Endothelial cell of umbilical vein (primary cell): ENCODE measurements around the gene TMPRSS6. TPM values are rescaled to one million over a fixed set of nuclear protein-coding genes. Genes with fewer than 3 reads are reported as not detected.

Source experiments
- BruUV-seq: library from RNA; stranded (reverse); fragments of 400-500 nt; replicated peaks from 2 replicates; lab custom pipeline; 2021; lab: Mats Ljungman, UMichigan
- CTCF ChIA-PET: fragments of 300-600, 350-600 bp; sonication (Branson Sonifier 250); formaldehyde crosslinking; loops from one replicate; lab custom pipeline; 2021; ENCODE audit warnings: antibody characterized with exemption, inconsistent platforms; lab: Charles Lee
- POLR2A ChIA-PET: fragments of 300-600, 350-600 bp; sonication (Branson Sonifier 250); formaldehyde crosslinking; loops from one replicate; lab custom pipeline; 2021; ENCODE audit warnings: antibody characterized with exemption, inconsistent platforms; lab: Charles Lee
- DNase-seq: peaks from one replicate; pipeline ENCODE4 v3.0.0-alpha.2; 2011; ENCODE audit warnings: low read depth, low spot score
- FAIRE-seq: peaks from 2 replicates; lab custom pipeline; 2011; peaks lifted over from hg19 to GRCh38; lab: Jason Lieb, UNC
- H2AFZ ChIP-seq: 2 replicates; pipeline ENCODE4 v1.6.0; 2012; ENCODE audit warnings: low read depth, low read length, control low read depth, inconsistent platforms
- H3K27ac ChIP-seq: 2 replicates; pipeline ENCODE4 v1.5.1; 2011; ENCODE audit warnings: low read depth, mild to moderate bottlenecking, control low read depth, low read length, moderate library complexity; ENCODE audit not compliant: insufficient read depth
- H3K27me3 ChIP-seq, 2 experiments: 2 replicates each; pipeline versions ENCODE4 v1.6.0 to v1.6.1; 2011; ENCODE audit warnings: low read length in 2 of 2, mixed read lengths in 1 of 2; ENCODE audit not compliant: control insufficient read depth in 2 of 2, insufficient read depth in 2 of 2
- H3K36me3 ChIP-seq, 2 experiments: 2 replicates in 1 of 2; 3 replicates in 1 of 2; pipeline ENCODE4 v1.5.1; 2011; ENCODE audit warnings: low read length in 2 of 2, mild to moderate bottlenecking in 1 of 2, moderate library complexity in 1 of 2; ENCODE audit not compliant: control insufficient read depth in 2 of 2, insufficient read depth in 2 of 2; ENCODE audit errors: extremely low read depth in 1 of 2
- H3K4me1 ChIP-seq: 3 replicates; pipeline ENCODE4 v1.5.1; 2011; ENCODE audit warnings: mild to moderate bottlenecking, low read length; ENCODE audit not compliant: control insufficient read depth, insufficient read depth; ENCODE audit errors: extremely low read depth
- H3K4me2 ChIP-seq: 2 replicates; pipeline ENCODE4 v1.6.1; 2011; ENCODE audit warnings: low read length, control low read depth, mixed read lengths; ENCODE audit not compliant: insufficient read depth
- H3K4me3 ChIP-seq, 3 experiments: fragments of 200-600 bp in 1 of 3; sonication (generic), shearing (Covaris generic) in 1 of 3; replicated peaks in 1 of 3; 2 replicates each; pipeline ENCODE4 v1.5.1; 2011 to 2016; ENCODE audit warnings: control low read depth in 3 of 3, low read length in 3 of 3, mild to moderate bottlenecking in 2 of 3, inconsistent platforms in 1 of 3, low read depth in 1 of 3, moderate library complexity in 1 of 3; ENCODE audit not compliant: insufficient read depth in 1 of 3
- H3K79me2 ChIP-seq: 2 replicates; pipeline ENCODE4 v1.6.0; 2012; ENCODE audit warnings: low read length, inconsistent platforms; ENCODE audit not compliant: control insufficient read depth, insufficient read depth
- H3K9ac ChIP-seq: replicated peaks from 2 replicates; pipeline ENCODE3; 2011; ENCODE audit warnings: low read length, control low read depth; ENCODE audit not compliant: insufficient read depth; ENCODE audit errors: extremely low read depth
- H3K9me1 ChIP-seq: replicated peaks from 3 replicates; pipeline ENCODE4 v1.6.0; 2011; ENCODE audit warnings: mild to moderate bottlenecking, low read length; ENCODE audit not compliant: control insufficient read depth, insufficient read depth; ENCODE audit errors: extremely low read depth
- H3K9me3 ChIP-seq: replicated peaks from 2 replicates; pipeline ENCODE4 v1.5.1; 2012; ENCODE audit warnings: low read length, inconsistent platforms; ENCODE audit not compliant: control insufficient read depth, insufficient read depth
- H4K20me1 ChIP-seq: replicated peaks from 2 replicates; pipeline ENCODE3; 2011; ENCODE audit warnings: mild to moderate bottlenecking, low read length; ENCODE audit not compliant: control insufficient read depth, insufficient read depth; ENCODE audit errors: extremely low read depth
- CTCF ChIP-seq, 2 donors: IDR thresholded peaks; 1 replicate in 1 of 2; 2 replicates in 1 of 2; pipeline ENCODE4 v1.5.1; 2011; ENCODE audit warnings: low read length in 2 of 2, mild to moderate bottlenecking in 2 of 2, moderate library complexity in 2 of 2, control low read depth in 1 of 2, inconsistent platforms in 1 of 2, low read depth in 1 of 2; ENCODE audit not compliant: insufficient read depth in 1 of 2; ENCODE audit errors: extremely low read depth in 1 of 2
- EZH2 ChIP-seq: IDR thresholded peaks from 2 replicates; pipeline ENCODE4 v1.6.1; 2012; ENCODE audit warnings: borderline replicate concordance, low read depth, mild to moderate bottlenecking, moderate library complexity, low read length, inconsistent platforms; ENCODE audit not compliant: severe bottlenecking
- FOS ChIP-seq: IDR thresholded peaks from 2 replicates; pipeline ENCODE4 v1.6.1; 2011; ENCODE audit warnings: mild to moderate bottlenecking, low read length, moderate library complexity, borderline replicate concordance; ENCODE audit not compliant: insufficient read depth
- GATA2 ChIP-seq: IDR thresholded peaks from 2 replicates; pipeline ENCODE4 v1.7.0; 2011; ENCODE audit warnings: low read depth, mild to moderate bottlenecking, moderate library complexity, mixed read lengths, low read length; ENCODE audit not compliant: insufficient read length, insufficient read depth
- JUN ChIP-seq: IDR thresholded peaks from 2 replicates; pipeline ENCODE4 v1.6.1; 2011; ENCODE audit warnings: borderline replicate concordance, low read depth; ENCODE audit not compliant: insufficient read length, insufficient read depth
- MAX ChIP-seq: IDR thresholded peaks from 2 replicates; pipeline ENCODE4 v1.6.1; 2011; ENCODE audit not compliant: insufficient read depth, insufficient read length
- MYC ChIP-seq: IDR thresholded peaks from one replicate; pipeline ENCODE4 v1.6.1; 2011; ENCODE audit warnings: mild to moderate bottlenecking, low read depth, low read length
- POLR2A ChIP-seq: IDR thresholded peaks from 2 replicates; pipeline ENCODE4 v1.6.1; 2012; ENCODE audit warnings: low read depth, mild to moderate bottlenecking, control low read depth, low read length
- POLR2AphosphoS5 ChIP-seq: IDR thresholded peaks from 2 replicates; pipeline ENCODE4 v1.6.1; 2012; ENCODE audit warnings: low read depth, mild to moderate bottlenecking, control low read depth, low read length, moderate library complexity; ENCODE audit not compliant: insufficient read depth
- dilution Hi-C: fragments of 300-500 bp; cut with MboI; formaldehyde crosslinking; loops from one replicate; pipeline ENCODE4 v1.15.0; 2019; ENCODE audit warnings: low sequenced_read_pairs; ENCODE audit not compliant: extremely low pct_ligation_motif_present
- intact Hi-C: fragments of 100-400 bp; cut with micrococcal nuclease; formaldehyde crosslinking; loops from one replicate; pipeline ENCODE4 v1.10.0; 2022
- polyA plus RNA-seq, 4 experiments: library from polyadenylated mRNA; depleted of rRNA in 3 of 4; stranded (reverse) in 3 of 4; unstranded in 1 of 4; fragments of >200 nt; gene quantifications; 2 replicates each; pipeline versions ENCODE4 v1.2.1 to v1.2.3, GENCODE V29; 2011 to 2012; ENCODE audit warnings: missing spikeins in 1 of 4
- total RNA-seq: library from RNA; stranded (reverse); gene quantifications from 2 replicates; pipeline ENCODE4 v1.2.3, GENCODE V29; 2021

The TMPRSS6 gene
- total and polyA plus RNA-seq, 2 donors (not counting 3 experiments of a cell fraction or from before 2014, with no cell fraction given): not detected

- Histone ChIP-seq H3K4me2 (no peak overlapping the region), H3K27ac (no peak overlapping the region), H3K27me3 (peaks cover 0 to 12% of the 10 kb centered on the region in 2 experiments), H3K9me3 (no peaks in the 10 kb centered on the region), H3K9ac (no peak overlapping the region), H3K4me3 (no peak overlapping the region), H3K4me1 (no peaks in the 10 kb centered on the region), H2AFZ (no peak overlapping the region), H3K36me3 (no peaks in the 10 kb centered on the region), H4K20me1 (no peaks in the 10 kb centered on the region), H3K9me1 (no peaks in the 10 kb centered on the region), H3K79me2 (no peaks in the 10 kb centered on the region)
- BruUV-seq: no TSS peak
- ChIA-PET POLR2A (no interaction called here), CTCF (no interaction called here)
- intact Hi-C loops: no loop called here
- dilution Hi-C loops: no loop called here
- no peak for TF ChIP-seq EZH2
- no peak for TF ChIP-seq MYC
- no peak for TF ChIP-seq FOS
- no peak for TF ChIP-seq POLR2AphosphoS5
- no peak for TF ChIP-seq JUN
- TF ChIP-seq GATA2: no peak
- no peak for TF ChIP-seq POLR2A
- no peak for TF ChIP-seq MAX
- DNase-seq (no peak), FAIRE-seq (no peak)
These were observed 15.3 kb downstream of the TMPRSS6 start for GRCh38 chr22:37094239-37094638.

GRCh38 chr22:37092997-37093396 lies 16.5 kb downstream of the TMPRSS6 start:
- no peak overlapping the region for H2AFZ ChIP-seq
- no peak overlapping the region for H3K9ac ChIP-seq
- H3K4me2 ChIP-seq: no peak overlapping the region
- no TSS peak for BruUV-seq
- no peak for DNase-seq
- intact Hi-C loops: no loop called here
- H4K20me1 ChIP-seq: no peaks in the 10 kb centered on the region
- ChIA-PET CTCF (no interaction called here), POLR2A (no interaction called here)
- H3K4me1 ChIP-seq: no peaks in the 10 kb centered on the region
- H3K27ac ChIP-seq: no peak overlapping the region
- no peak overlapping the region for H3K4me3 ChIP-seq
- H3K9me1 ChIP-seq: no peaks in the 10 kb centered on the region
- H3K27me3 ChIP-seq: peaks cover 0 to 9% of the 10 kb centered on the region in 2 experiments
- no peak for FAIRE-seq
- dilution Hi-C loops: no loop called here
- H3K79me2 ChIP-seq: no peaks in the 10 kb centered on the region
- no peaks in the 10 kb centered on the region for H3K36me3 ChIP-seq
- no peak for TF ChIP-seq POLR2A
- no peak for TF ChIP-seq MAX
- TF ChIP-seq MYC: no peak
- TF ChIP-seq EZH2: no peak
- TF ChIP-seq GATA2: no peak
- no peak for TF ChIP-seq JUN
- no peak for TF ChIP-seq POLR2AphosphoS5
- TF ChIP-seq CTCF (IDR thresholded peaks at IDR 0.05; ENCODE audit: extremely low read depth in 1 of 2, insufficient read depth in 1 of 2, low read depth in 1 of 2, low read length in 2 of 2): no peak
- no peak for TF ChIP-seq FOS
- H3K9me3 ChIP-seq: no peaks in the 10 kb centered on the region
